NCI-H2196 (cell line): ENCODE measurements around the gene DYNLT1.
"Not testable (repeated sequence)": the region's sequence is repeated elsewhere in the genome, so short reads cannot be mapped to it uniquely, and the experiment has no call there.

Source experiments
- DNase-seq: peaks from one replicate; lab custom pipeline; 2025; ENCODE audit not compliant: unreplicated experiment; lab: John Stamatoyannopoulos, UW

Gene DYNLT1

GRCh38 chr6:158642097-158642601 lies 2.4 kb downstream of the DYNLT1 start:
- no peak for DNase-seq

DNA sequence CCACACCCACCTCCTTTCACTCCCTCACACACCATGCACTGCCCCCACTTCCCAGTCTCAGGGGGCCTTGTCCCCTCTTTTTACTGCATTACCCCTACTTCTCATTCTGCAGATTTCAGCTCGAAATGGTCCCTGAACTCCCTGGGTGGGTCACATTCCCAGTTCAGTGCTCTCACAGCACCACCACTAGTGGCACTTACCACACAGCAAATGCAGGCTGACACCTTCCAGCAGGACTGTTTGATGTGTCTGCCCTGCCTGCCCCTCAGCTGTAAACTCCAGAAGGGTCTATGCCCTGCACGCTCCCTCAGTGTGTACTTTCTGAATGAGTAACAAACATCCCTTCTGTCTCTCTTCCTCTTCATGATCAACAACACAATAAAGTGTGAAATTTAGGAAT lies 4.0 kb downstream of the DYNLT1 start:
- DNase-seq, result no peak

DNA sequence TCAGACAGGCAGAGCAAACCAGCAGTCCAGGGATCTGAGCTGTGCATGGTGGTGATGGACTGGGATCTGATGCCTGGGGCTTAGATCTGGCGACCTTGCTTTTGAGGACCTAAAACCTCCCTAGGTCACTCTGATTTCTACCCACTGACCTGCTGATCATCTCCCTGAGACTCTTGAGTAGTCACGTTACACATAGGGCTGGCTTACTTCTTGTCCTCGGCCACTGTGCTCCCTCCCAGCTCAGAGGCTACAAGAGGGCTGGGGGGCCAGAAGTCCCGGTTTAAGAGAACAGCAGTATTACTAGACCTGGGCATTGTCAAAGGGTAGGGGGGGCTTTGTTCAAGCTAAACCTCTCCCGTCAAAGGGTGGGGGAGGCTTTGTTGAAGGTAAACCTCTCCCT lies 5.5 kb downstream of the DYNLT1 start:
- no peak for DNase-seq

GRCh38 chr6:158638324-158638854 lies 6.2 kb downstream of the DYNLT1 start:
- DNase-seq, result no peak

GRCh38 chr6:158636778-158637177 lies 7.8 kb downstream of the DYNLT1 start:
- DNase-seq, result no peak

- DNase-seq, result no peak
Observed at GRCh38 chr6:158635427-158636073, 9.0 kb downstream of the DYNLT1 start.

DNA sequence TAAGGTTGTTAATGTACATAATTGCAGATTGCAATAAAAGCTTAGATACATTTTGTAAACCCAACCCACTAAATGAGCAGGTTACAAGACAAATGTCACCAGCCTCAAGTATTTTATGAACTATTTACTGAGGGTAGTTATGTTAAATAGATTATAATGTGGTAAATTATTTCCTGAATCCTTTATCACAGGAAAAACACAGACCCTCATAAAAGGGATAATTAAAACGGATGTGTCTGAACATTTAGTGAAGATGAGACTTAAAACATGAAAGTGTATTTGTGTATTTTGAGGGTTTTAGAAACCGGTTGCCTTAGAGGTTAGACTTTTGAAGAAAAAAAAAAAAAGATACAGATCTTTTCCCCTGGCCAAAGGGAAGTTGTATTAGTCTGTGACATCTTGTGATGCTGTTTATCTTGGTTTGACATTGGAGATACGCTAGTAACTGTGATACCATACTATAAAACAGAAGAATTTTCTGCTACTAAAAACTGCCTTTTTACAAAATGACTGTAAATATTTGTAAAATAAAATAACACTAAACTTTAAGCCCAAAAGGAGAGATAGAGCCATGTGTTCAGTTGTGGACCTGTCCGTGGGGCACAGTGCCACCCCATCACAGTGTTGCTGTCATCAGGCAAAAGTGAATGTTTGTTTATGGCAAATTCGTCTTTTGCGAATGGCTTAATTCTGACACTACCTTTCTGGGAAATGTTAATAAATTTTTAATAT lies 9.7 kb downstream of the DYNLT1 start:
- DNase-seq, result no peak

DNA sequence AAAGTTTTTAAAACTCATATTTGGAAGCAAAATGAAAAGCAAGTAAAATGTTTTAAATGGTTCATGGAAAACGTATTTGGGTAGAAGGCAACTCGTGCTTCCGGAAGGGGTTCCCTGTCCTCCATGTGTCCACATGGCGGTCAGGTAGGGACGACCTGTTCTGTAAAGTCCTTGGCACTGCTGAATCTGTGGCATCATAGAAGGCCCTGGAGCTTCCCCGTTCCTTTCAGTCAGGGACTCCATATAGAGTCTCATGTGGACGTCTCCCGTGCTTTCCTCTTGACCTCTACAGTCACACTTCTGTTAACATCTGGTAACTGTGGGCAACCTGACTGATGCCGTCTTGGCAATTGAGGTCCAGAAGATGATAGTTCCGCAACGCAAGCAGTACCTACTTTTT lies 11.4 kb downstream of the DYNLT1 start:
- no peak for DNase-seq

- DNase-seq, result not testable (repeated sequence)
Observed at GRCh38 chr6:158632538-158633119, 11.9 kb downstream of the DYNLT1 start.

DNA sequence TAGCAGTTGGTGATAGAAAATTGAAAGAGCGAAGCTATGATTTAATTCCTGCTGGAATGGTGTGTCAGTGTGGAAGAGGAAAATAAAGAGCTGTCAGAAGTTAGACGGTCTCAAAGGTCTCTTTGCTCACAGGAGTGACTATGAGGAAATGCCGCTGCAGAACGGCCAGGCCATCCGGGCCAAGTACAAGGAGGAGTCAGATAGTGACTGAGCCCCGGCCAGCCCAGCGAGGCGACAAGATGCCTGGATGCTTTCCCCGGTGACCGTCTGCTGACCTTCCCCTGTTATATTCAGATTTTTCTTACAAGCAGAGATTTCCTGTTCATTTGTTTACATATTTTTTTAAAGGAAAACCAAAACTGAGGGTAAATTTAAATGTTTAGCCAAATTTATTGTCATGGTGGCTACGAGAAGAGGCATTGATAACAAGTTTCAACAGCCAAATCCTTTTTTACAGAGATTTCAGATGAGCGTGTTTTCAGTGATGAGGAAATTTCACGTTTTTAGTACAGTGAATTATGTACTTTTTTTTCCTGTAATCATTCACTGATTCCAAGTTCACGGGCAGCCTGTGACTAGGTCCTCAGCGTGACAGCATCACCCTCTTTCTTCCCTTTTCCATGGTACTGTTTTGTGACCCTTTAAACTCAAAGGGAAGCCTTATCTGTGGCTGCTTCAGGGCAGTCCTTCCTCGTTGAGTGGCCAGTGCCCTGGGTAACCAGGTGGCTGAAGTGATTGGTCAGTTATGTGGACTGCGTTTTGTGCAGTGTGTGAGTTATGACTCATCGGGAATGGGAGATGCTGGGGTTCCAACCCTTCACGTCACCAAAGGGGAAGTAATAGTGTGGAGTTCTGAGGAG lies 12.6 kb downstream of the DYNLT1 start:
- DNase-seq, result no peak

DNA sequence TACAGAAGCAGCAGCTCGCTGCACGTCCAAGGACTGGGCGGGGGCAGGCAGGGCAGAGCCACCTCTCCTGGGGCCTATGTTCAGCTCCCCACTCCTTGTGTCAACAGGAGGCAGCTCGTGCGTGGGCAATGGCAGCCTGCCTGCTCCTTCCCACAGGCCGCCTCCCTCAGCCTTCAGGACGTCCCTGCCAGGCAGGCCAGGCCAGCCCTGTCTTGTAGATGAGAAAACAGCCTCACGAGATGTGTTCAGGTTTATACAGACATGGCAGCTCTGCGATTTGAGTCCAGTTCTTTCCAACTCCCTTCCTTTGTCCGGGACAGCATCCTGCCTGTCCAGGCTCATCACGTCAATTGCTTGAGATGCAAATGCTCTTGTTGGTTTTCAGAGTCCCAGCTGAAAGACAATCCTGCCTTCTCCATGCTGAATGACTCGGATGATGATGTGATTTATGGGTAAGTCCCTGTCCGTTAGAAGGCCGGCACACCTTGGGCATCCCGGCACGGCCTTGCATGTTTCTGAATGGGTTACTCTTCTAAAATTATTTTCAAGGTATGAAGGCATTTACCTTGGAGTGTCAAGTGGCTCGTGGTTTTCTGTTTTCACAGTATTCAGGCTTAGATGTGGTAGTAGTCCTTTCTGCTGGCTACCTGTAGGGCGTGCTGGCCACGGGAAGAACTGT lies 13.5 kb downstream of the DYNLT1 start:
- no peak for DNase-seq

DNA sequence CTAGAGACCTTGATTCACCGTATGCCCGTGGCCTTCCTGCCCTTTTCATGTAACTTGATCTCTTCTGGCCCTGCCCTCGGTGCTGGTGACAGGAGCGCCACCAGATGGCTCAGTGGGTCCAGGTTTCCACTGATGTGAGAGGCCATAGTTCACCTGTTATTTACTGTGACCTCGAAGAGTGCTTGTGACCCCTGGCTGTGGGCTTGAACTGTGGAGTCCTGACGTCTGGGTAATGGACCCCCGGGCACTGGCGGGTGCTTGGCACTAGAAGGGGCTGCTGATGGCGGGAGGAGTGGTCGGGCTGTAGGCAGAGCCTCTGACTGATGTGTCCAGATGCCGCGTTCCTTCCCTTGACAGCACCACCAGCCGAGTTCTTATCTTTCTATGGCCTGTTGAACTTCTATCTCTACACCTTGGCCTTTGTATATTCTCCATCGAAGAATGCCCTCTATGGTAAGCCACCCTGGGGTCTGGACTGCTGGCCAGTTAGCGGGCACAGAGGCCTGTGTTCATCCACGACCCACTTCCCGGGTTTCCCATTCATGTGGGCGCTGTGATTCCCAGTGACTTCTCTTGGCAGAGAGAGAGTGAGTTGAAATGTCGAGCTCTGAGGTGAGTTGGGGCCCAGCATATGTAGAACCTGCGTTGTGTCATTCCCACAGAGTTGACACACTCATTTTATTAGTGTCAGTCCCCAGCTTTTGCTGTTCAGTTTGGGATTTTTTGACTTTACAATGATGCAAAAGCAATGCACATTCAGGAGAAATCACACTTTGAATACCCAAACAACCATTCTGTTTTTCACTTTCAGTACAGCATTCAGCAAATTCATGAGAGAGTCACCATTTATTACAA lies 14.9 kb downstream of the DYNLT1 start:
- no peak for DNase-seq

DNA sequence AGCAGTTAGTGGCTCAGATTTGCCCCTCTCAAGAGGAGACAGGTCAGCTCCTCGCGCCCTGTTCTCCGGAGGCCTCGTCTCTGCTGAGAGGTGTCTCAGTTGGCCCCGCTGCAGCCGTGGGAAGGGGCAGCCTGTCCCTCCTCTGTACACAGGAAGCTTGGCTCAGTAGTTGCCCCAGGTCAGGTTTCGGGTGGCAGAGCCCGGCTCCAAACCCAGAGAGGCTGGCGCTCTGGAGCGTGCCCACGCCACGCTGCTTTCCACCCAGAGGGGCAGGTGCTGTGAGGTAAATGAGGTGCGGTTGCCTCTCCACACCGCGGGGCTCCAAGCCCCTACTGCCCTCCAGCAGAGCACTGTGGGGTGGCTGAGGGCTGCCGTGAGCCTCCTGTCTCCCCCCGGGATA lies 16.0 kb downstream of the DYNLT1 start:
- no peak for DNase-seq

DNA sequence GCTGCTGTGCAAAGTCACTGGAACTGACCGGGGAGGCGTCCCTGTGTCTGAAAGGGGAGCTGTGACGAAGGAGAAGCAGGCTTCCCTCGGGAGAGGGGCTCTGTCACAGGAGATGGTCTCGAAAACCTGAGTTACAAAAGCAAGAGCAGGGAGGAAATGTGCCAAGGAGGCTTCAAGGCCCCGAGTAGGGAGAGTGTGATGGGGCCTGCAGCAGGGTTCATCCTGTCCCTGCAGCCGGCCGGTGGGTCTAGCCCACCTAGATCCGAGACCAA lies 16.7 kb downstream of the DYNLT1 start:
- no peak for DNase-seq

- DNase-seq, result no peak
Observed at GRCh38 chr6:158627168-158627939, 17.2 kb downstream of the DYNLT1 start.

- no peak for DNase-seq
Observed at GRCh38 chr6:158626360-158627167, 18.0 kb downstream of the DYNLT1 start.

DNA sequence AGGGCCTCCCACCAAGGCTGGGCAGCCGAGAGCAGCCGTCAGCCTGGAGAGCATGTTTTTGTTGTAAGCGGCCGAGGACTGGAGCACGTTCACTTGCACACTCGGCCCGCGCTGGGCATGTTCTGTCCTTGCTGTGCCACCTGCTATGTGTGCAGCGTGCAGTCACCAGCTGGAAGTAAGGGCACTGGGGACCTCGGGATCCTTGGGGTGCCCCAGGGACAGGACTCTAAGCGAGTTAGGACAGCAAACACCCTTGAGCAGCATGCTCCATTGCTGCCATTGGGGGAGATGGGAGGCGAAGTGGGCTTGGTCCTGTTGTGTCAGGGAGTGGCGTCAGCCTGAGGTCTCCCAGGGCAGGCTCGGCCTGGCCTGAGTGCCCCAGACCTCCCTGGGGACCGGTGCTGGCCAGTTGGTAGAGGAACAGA lies 18.6 kb downstream of the DYNLT1 start:
- DNase-seq, result no peak
